ENCODE data around the gene ASPHD1. TPM values are rescaled to one million over a fixed set of nuclear protein-coding genes. Genes with fewer than 3 reads are reported as not detected.

Gene ASPHD1
- total RNA-seq, 1 donor from 2014 or later, result not detected

DNA sequence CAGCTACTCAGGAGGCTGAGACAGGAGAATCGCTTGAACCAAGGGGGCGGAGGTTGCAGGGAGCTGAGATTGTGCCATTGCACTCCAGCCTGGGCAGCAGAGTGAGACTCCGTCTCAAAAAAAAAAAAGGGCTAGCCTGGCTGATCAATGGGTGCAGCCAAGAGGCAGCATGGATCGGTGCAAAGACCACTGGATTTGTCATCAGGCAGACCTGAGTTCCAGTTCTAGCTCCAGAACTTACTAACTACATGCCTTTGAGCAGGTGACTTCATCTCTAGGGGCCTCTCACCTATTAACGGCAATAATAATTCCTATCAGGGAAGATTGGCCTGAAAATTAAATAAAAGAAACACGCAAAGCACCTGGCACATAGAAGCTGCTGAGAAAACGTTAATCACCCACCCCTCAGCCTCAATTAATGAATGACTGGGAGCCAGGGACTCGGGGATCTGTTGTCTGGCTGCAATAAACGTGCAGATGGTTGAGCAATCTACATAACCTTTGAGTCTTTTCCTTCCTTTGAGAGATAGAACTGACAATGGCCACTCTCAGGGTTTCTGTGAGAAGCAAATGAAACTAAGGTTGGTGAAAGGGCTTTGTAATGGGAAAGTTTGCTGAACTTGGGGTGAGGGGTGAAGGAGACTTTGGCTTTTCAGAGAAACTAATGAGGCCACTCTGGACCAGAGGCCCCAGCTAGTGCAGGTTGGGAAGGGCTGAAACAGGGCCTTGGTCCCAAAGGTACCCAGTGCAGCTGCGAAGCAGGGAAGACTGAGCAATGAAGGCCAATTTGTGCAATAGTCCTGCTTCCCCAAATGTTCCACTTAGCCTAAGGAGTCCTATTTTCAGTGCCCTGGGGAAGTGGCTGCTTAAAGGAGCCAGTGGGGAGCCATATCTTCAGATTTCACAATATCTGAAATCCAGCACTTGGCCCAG is 8.5 kb upstream of the ASPHD1 start:
- H3K27me3 Mint-ChIP-seq, result peaks cover 9% of the 10 kb centered on the region
- POLR2A ChIA-PET, result interaction anchor here (1.0 kb wide), 1 partner anchor 14 kb away, joined by 4 read pairs; no protein-coding TSS in a partner anchor
- intact Hi-C loops (cut with micrococcal nuclease), result no loop called here
- no peak overlapping the region for H3K27ac Mint-ChIP-seq
- no peaks in the 10 kb centered on the region for H3K9me3 Mint-ChIP-seq
- CTCF ChIA-PET, result no interaction called here
- ATAC-seq (ENCODE audit: low read depth) (no peak), DNase-seq (no peak)
- no peak overlapping the region for H3K4me3 Mint-ChIP-seq
- no peaks in the 10 kb centered on the region for H3K36me3 Mint-ChIP-seq (ENCODE audit: low read depth)
- H3K4me1 Mint-ChIP-seq, result no peaks in the 10 kb centered on the region
- TF ChIP-seq, protein P1, sequence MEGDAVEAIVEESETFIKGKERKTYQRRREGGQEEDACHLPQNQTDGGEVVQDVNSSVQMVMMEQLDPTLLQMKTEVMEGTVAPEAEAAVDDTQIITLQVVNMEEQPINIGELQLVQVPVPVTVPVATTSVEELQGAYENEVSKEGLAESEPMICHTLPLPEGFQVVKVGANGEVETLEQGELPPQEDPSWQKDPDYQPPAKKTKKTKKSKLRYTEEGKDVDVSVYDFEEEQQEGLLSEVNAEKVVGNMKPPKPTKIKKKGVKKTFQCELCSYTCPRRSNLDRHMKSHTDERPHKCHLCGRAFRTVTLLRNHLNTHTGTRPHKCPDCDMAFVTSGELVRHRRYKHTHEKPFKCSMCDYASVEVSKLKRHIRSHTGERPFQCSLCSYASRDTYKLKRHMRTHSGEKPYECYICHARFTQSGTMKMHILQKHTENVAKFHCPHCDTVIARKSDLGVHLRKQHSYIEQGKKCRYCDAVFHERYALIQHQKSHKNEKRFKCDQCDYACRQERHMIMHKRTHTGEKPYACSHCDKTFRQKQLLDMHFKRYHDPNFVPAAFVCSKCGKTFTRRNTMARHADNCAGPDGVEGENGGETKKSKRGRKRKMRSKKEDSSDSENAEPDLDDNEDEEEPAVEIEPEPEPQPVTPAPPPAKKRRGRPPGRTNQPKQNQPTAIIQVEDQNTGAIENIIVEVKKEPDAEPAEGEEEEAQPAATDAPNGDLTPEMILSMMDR (IDR thresholded peaks at IDR 0.05), result no peak

DNA sequence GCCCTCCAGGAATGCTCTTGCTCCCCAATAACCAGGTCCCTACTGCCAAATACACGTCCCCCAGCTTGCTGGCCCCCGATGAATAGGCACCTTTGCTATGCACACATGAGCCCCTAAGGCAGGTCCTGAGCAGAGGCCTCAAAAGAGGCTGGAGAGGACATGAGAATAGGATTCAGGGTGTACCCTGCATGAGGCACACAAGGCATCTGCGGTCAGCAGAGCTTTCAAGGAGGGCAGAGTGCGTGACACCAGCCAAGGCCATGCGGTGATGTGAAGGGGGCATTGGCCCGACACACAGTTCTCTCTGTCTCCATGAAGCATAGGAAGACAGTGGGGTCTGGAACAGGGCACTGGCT is 7.9 kb upstream of the ASPHD1 start:
- ChIA-PET CTCF (no interaction called here), POLR2A (no interaction called here)
- Mint-ChIP-seq H3K4me1 (no peaks in the 10 kb centered on the region), H3K27me3 (peaks cover 12% of the 10 kb centered on the region), H3K9me3 (no peaks in the 10 kb centered on the region), H3K36me3 (ENCODE audit: low read depth) (no peaks in the 10 kb centered on the region), H3K27ac (no peak overlapping the region), H3K4me3 (no peak overlapping the region)
- ATAC-seq (ENCODE audit: low read depth), result no peak
- intact Hi-C loops (cut with micrococcal nuclease), result no loop called here
- no peak for DNase-seq
- TF ChIP-seq, protein P1 (IDR thresholded peaks at IDR 0.05), result no peak

DNA sequence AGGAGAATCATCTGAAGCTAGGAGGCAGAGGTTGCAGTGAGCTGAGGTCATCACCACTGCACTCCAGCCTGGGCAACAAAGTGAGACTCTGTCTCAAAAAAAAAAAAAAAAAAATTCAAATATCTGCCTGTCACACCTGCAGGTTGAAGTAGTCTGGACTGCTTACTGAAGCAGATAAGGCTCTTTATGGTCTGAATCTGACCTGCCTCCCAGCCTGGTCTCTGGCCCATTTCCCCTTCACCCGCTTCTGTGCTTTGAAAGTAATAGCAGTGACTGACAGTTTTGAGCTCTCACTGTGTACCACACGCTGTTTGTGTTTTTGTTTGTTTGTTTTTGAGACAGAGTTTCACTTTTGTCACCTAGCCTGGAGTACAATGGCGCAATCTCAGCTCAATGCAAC is 6.7 kb upstream of the ASPHD1 start:
- no peak overlapping the region for H3K27ac Mint-ChIP-seq
- TF ChIP-seq, protein P1 (IDR thresholded peaks at IDR 0.05), result no peak
- no peak for ATAC-seq (ENCODE audit: low read depth)
- intact Hi-C loops (cut with micrococcal nuclease), result no loop called here
- DNase-seq, result no peak
- ChIA-PET CTCF (no interaction called here), POLR2A (no interaction called here)
- H3K4me3 Mint-ChIP-seq, result no peak overlapping the region
- no peaks in the 10 kb centered on the region for H3K9me3 Mint-ChIP-seq
- no peaks in the 10 kb centered on the region for H3K36me3 Mint-ChIP-seq (ENCODE audit: low read depth)
- H3K27me3 Mint-ChIP-seq, result peaks cover 22% of the 10 kb centered on the region
- no peaks in the 10 kb centered on the region for H3K4me1 Mint-ChIP-seq

DNA sequence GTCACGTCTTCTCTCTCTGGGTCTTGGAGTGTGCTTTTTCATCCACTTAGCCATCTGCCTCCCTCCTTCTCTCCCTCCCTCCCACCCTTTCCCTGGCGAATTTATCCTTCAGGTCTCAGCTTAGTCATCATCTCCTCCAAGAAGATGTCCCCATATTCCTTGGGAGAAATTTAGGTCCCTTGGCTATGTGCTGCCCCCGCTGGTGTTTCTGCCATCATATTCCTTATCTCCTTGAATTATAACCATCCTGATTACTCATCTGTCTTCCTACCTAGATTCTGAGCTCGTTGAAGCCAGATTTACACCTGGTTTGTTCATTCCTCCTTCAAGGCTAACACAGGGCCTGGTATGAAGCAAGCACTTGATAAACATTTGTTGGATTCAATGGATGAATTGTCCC is 5.9 kb upstream of the ASPHD1 start:
- intact Hi-C loops (cut with micrococcal nuclease), result no loop called here
- no peaks in the 10 kb centered on the region for H3K9me3 Mint-ChIP-seq
- DNase-seq (no peak), ATAC-seq (ENCODE audit: low read depth) (no peak)
- H3K27ac Mint-ChIP-seq, result no peak overlapping the region
- TF ChIP-seq, protein P1 (IDR thresholded peaks at IDR 0.05), result no peak
- no peaks in the 10 kb centered on the region for H3K4me1 Mint-ChIP-seq
- peaks cover 27% of the 10 kb centered on the region for H3K27me3 Mint-ChIP-seq
- H3K4me3 Mint-ChIP-seq, result no peak overlapping the region
- no peaks in the 10 kb centered on the region for H3K36me3 Mint-ChIP-seq (ENCODE audit: low read depth)
- ChIA-PET POLR2A (no interaction called here), CTCF (no interaction called here)

DNA sequence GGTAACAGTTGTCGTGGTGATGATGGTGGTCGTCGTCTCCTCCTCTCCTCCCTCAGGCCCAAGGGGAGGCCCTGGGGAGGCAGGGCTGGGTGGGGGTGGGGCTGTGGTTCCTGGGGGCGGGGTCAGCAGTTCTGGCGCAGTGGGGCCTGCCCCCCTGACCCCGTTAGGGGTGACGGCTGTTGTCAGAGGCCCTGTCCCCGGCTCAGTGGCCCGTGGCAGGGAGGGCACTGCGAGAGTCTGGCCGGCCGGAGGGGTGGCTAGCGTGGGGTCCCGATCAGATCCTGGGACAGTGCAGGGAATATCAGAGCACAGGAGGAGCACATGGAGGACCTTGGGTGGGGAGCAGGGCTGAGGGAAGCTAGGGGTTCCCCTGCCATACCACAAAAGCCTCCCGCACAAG is 3.4 kb upstream of the ASPHD1 start:
- Mint-ChIP-seq H3K27ac (no peak overlapping the region), H3K4me3 (no peak overlapping the region), H3K27me3 (peaks cover 33% of the 10 kb centered on the region), H3K4me1 (peaks cover 5% of the 10 kb centered on the region), H3K9me3 (no peaks in the 10 kb centered on the region), H3K36me3 (ENCODE audit: low read depth) (no peaks in the 10 kb centered on the region)
- DNase-seq (no peak), ATAC-seq (ENCODE audit: low read depth) (no peak)
- POLR2A ChIA-PET, result no interaction called here
- intact Hi-C loops (cut with micrococcal nuclease), result no loop called here
- TF ChIP-seq, protein P1 (IDR thresholded peaks at IDR 0.05), result no peak
- CTCF ChIA-PET, result no interaction called here

Data from activated B cell treated with CpG ODN at 0.5 μM for 24 hours (primary cell).